Urinary bladder (tissue), 4 donors: ENCODE results near the gene FURIN. TPM values are rescaled to one million over a fixed set of nuclear protein-coding genes. Genes with fewer than 3 reads are reported as not detected.
"Not testable (repeated sequence)": the region's sequence is repeated elsewhere in the genome, so short reads cannot be mapped to it uniquely, and the experiment has no call there.

Source experiments
- DNase-seq: peaks from one replicate; pipeline ENCODE4 v3.0.0-alpha.2; 2015; ENCODE audit errors: extremely low spot score
- H3K27ac ChIP-seq: one replicate; pipeline ENCODE4 v1.5.1; 2013; ENCODE audit warnings: low read depth, mild to moderate bottlenecking, moderate library complexity
- H3K36me3 ChIP-seq: one replicate; pipeline ENCODE4 v1.6.1; 2013; ENCODE audit warnings: mild to moderate bottlenecking, moderate library complexity; ENCODE audit not compliant: insufficient read depth
- H3K4me1 ChIP-seq: one replicate; pipeline ENCODE4 v1.6.1; 2013; ENCODE audit warnings: mild to moderate bottlenecking, moderate library complexity; ENCODE audit not compliant: insufficient read depth
- H3K4me3 ChIP-seq: one replicate; pipeline ENCODE4 v1.5.1; 2013; ENCODE audit warnings: low read depth, low read length
- WGBS: extraction: QIAGEN DNeasy Blood & Tissue Kit; methylation state at CpG from one replicate; pipeline ENCODE4 v1.1.7; 2013; 5-methylcytosine and 5-hydroxymethylcytosine counted together
- polyA plus RNA-seq: library from polyadenylated mRNA; stranded (reverse); fragments of 200-250 nt; gene quantifications from one replicate; pipeline ENCODE4 v1.2.3, GENCODE V29; 2013
- total RNA-seq: library from RNA; depleted of rRNA; stranded (reverse); fragments of >200 nt; gene quantifications from one replicate; pipeline ENCODE4 v1.2.3, GENCODE V29; 2014
- donor health status: healthy with polysubstance abuse.
- donor health status: healthy.

Gene FURIN
- total and polyA plus RNA-seq, 2 donors = 10.5 to 53.7 TPM

- H3K4me1 ChIP-seq = peaks cover 2% of the 10 kb centered on the region
- no peak for DNase-seq
These were observed 1.4 kb downstream of the FURIN start for GRCh38 chr15:90869601-90870353.

GRCh38 chr15:90870354-90871138 is 2.2 kb downstream of the FURIN start:
- no peaks in the 10 kb centered on the region for H3K36me3 ChIP-seq
- peak overlapping the region; percentile 92 for H3K27ac ChIP-seq
- no peak for DNase-seq
- H3K4me3 ChIP-seq = peak overlapping the region; percentile 93
- WGBS = 25% methylated on average over 19 of the region's 19 CpGs
- peaks cover 2% of the 10 kb centered on the region for H3K4me1 ChIP-seq

More at GRCh38 chr15:90869601-90870353, 1.4 kb downstream of the FURIN start:
- 58% methylated on average over 9 of the region's 9 CpGs for WGBS
- Histone ChIP-seq H3K36me3 (no peaks in the 10 kb centered on the region), H3K4me3 (no peak overlapping the region), H3K27ac (peak overlapping the region; percentile 44)

- Histone ChIP-seq H3K4me3 (peak overlapping the region; percentile 93), H3K36me3 (no peaks in the 10 kb centered on the region), H3K4me1 (peaks cover 2% of the 10 kb centered on the region), H3K27ac (peak overlapping the region; percentile 92)
- DNase-seq = no peak
- under 1% methylated on average over 64 of the region's 71 CpGs for WGBS
These were observed 2.8 kb downstream of the FURIN start for GRCh38 chr15:90871139-90871715.

GRCh38 chr15:90871716-90872485 is 3.5 kb downstream of the FURIN start:
- DNase-seq = no peak
- 2% methylated on average over 77 of the region's 77 CpGs for WGBS
- H3K4me1 ChIP-seq = peaks cover 2% of the 10 kb centered on the region
- peaks cover 4% of the 10 kb centered on the region for H3K36me3 ChIP-seq
- H3K27ac ChIP-seq = peak overlapping the region; percentile 92
- peak overlapping the region; percentile 93 for H3K4me3 ChIP-seq

DNA sequence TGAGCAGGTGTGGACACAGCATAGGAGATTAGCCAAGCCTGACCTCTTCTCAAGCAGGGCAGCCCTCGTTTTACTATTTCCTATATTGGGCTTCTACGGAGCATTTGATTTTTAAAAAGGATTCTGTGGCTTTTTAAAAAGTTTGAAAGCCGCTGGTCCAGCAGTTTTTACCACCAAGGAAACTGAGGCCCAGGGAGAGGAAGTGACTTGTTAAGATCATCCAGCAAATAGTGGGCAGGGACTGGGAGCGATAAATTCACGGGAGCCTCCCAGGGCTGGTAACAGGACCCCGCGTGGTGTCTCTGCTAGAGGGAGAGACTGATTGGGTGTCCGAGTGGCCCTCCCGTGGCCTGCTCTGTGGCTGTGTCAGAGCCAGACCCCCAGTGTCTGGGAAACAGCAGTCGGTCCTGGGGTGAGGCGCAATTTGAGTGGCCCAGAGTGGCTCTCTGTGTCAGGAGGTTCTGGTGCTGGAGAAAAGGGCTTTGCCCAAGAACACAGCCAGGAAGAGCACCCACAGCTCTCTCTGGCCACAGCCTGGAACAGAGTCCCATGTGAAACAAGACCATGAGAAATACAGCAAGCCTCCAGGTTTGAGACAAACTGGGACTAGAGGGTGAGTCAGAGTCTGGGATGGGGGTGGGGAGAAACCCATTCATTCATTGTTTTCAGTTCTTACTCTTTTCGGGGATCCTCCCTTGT is 4.2 kb downstream of the FURIN start:
- Histone ChIP-seq H3K27ac (peak overlapping the region; percentile 62), H3K36me3 (peaks cover 5% of the 10 kb centered on the region), H3K4me1 (peaks cover 2% of the 10 kb centered on the region), H3K4me3 (peak overlapping the region; percentile 93)
- DNase-seq = no peak
- WGBS = 51% methylated on average over 12 of the region's 12 CpGs

GRCh38 chr15:90873488-90873997 is 5.2 kb downstream of the FURIN start:
- DNase-seq = no peak
- Histone ChIP-seq H3K4me1 (peaks cover 2% of the 10 kb centered on the region), H3K27ac (no peak overlapping the region), H3K36me3 (peaks cover 5% of the 10 kb centered on the region), H3K4me3 (no peak overlapping the region)
- WGBS = 80% methylated on average over 6 of the region's 6 CpGs

DNA sequence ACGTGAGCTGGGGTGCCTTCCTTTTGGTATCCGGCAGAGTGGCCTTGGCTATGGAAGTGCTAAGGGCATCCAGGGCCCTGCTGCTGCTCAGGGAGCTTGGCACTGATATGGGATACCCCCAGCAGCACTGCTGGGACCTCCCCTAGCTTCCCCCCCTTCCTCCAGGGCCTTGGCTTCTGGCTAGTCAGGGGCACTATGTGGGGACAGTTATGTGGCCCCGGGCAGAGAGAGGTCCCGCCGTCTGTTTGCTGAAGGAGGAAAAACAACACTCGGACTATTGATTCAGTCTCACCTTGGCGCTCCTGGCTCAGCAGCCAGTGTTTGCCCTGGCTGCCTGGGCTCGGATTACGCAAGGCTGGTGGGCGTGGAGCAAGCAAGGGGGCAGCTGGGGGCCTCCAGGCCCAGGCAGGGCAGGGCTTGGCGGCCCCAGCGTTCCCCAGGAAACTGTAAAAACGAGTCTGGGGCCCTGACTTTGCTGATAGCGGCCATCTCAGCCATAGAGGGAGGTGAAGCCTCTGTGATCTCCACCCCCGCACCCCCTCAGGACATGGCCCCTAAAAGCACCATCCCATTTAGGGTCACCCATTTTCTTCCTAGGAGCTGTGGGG is 5.7 kb downstream of the FURIN start:
- Histone ChIP-seq H3K4me1 (peaks cover 2% of the 10 kb centered on the region), H3K27ac (no peak overlapping the region), H3K36me3 (peaks cover 5% of the 10 kb centered on the region), H3K4me3 (no peak overlapping the region)
- WGBS = 68% methylated on average over 15 of the region's 15 CpGs
- DNase-seq = no peak

GRCh38 chr15:90874986-90875385 is 6.6 kb downstream of the FURIN start:
- H3K36me3 ChIP-seq = peaks cover 11% of the 10 kb centered on the region
- H3K4me1 ChIP-seq, H3K27ac ChIP-seq, DNase-seq, H3K4me3 ChIP-seq: not testable (repeated sequence)
- WGBS = 94% methylated on average over 9 of the region's 9 CpGs

DNA sequence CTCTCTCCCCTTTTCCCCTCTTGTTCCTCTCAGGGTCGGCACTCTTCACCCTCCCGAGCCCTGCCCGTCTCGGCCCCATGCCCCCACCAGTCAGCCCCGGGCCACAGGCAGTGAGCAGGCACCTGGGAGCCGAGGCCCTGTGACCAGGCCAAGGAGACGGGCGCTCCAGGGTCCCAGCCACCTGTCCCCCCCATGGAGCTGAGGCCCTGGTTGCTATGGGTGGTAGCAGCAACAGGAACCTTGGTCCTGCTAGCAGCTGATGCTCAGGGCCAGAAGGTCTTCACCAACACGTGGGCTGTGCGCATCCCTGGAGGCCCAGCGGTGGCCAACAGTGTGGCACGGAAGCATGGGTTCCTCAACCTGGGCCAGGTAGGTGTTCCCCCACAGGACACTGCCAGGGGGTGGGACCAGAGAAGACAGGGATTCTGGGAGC is 7.2 kb downstream of the FURIN start:
- Histone ChIP-seq H3K4me1 (peaks cover 2% of the 10 kb centered on the region), H3K4me3 (no peak overlapping the region), H3K36me3 (peaks cover 13% of the 10 kb centered on the region), H3K27ac (no peak overlapping the region)
- no peak for DNase-seq
- WGBS = 92% methylated on average over 12 of the region's 12 CpGs

- WGBS = 94% methylated on average over 20 of the region's 20 CpGs
- H3K4me3 ChIP-seq = no peak overlapping the region
- H3K27ac ChIP-seq = no peak overlapping the region
- H3K36me3 ChIP-seq = peaks cover 14% of the 10 kb centered on the region
- peaks cover 2% of the 10 kb centered on the region for H3K4me1 ChIP-seq
- DNase-seq = no peak
These were observed 7.7 kb downstream of the FURIN start for GRCh38 chr15:90876046-90876445.

- no peak for DNase-seq
- Histone ChIP-seq H3K4me1 (peaks cover 2% of the 10 kb centered on the region), H3K4me3 (no peak overlapping the region), H3K27ac (no peak overlapping the region), H3K36me3 (peaks cover 17% of the 10 kb centered on the region)
- WGBS = 94% methylated on average over 15 of the region's 15 CpGs
These were observed 8.3 kb downstream of the FURIN start for GRCh38 chr15:90876512-90877170.

DNA sequence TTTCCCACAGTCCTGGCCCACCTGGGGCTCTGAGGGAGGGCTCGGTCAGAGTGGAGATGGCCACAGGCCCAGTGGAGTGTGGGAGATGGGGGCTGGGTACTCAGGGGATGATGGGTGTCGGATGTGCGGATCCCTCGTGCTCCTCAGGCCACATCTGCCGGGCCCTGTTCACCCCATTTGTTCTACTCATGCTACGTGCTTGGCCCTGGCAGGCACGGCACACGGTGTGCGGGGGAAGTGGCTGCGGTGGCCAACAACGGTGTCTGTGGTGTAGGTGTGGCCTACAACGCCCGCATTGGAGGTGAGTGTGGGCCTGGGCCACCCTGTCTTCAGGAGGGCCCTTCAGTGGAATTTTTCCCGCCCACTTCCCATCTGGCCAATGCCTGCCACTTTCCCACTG is 8.9 kb downstream of the FURIN start:
- Histone ChIP-seq H3K36me3 (peaks cover 17% of the 10 kb centered on the region), H3K4me1 (peaks cover 2% of the 10 kb centered on the region), H3K27ac (no peak overlapping the region), H3K4me3 (no peak overlapping the region)
- no peak for DNase-seq
- WGBS = 93% methylated on average over 14 of the region's 14 CpGs
